Neural cell (in vitro differentiated cells): ENCODE measurements around the gene QRICH1. TPM values are rescaled to one million over a fixed set of nuclear protein-coding genes. Genes with fewer than 3 reads are reported as not detected.

Experiments
- H2AFZ ChIP-seq: fragments of 200-600, 300-800 bp; sonication (generic), shearing (Covaris generic); 2 replicates; pipeline ENCODE4 v1.6.0; 2014; ENCODE audit warnings: low read depth, mild to moderate bottlenecking, antibody characterized with exemption, low read length, moderate library complexity
- H3F3A ChIP-seq: fragments of 200-600 bp; shearing (Covaris generic); 2 replicates; pipeline ENCODE4 v1.6.1; 2016; ENCODE audit warnings: mild to moderate bottlenecking, moderate library complexity, mixed read lengths, antibody characterized with exemption, low read length; ENCODE audit not compliant: insufficient read depth, poor library complexity, severe bottlenecking
- H3K27ac ChIP-seq: fragments of 200-600, 300-800 bp; sonication (generic), shearing (Covaris generic); 2 replicates; pipeline ENCODE4 v1.5.1; 2014; ENCODE audit warnings: mild to moderate bottlenecking, low read length, moderate library complexity
- H3K27me3 ChIP-seq: fragments of 300-800, 200-600 bp; sonication (generic), shearing (Covaris generic); 2 replicates; pipeline ENCODE4 v1.6.0; 2014; ENCODE audit warnings: mild to moderate bottlenecking, low read depth, low read length, moderate library complexity; ENCODE audit not compliant: insufficient read depth
- H3K36me3 ChIP-seq: fragments of 300-800, 200-600 bp; sonication (generic), shearing (Covaris generic); 2 replicates; pipeline ENCODE4 v1.5.1; 2014; ENCODE audit warnings: mild to moderate bottlenecking, antibody characterized with exemption, low read length, moderate library complexity; ENCODE audit not compliant: insufficient read depth
- H3K4me2 ChIP-seq: fragments of 300-800, 200-600 bp; sonication (generic), shearing (Covaris generic); 2 replicates; pipeline ENCODE4 v1.6.0; 2014; ENCODE audit warnings: mild to moderate bottlenecking, low read length
- H3K4me3 ChIP-seq: fragments of 300-800, 200-600 bp; sonication (generic), shearing (Covaris generic); 2 replicates; pipeline ENCODE4 v1.5.1; 2014; ENCODE audit warnings: mild to moderate bottlenecking, low read length, moderate library complexity
- H3K79me2 ChIP-seq: fragments of 200-600 bp; shearing (Covaris generic); replicated peaks from 2 replicates; pipeline ENCODE4 v1.6.0; 2014; ENCODE audit warnings: mild to moderate bottlenecking, low read length, moderate library complexity; ENCODE audit not compliant: insufficient read depth
- H3K9ac ChIP-seq: fragments of 300-800, 200-600 bp; sonication (generic), shearing (Covaris generic); 2 replicates; pipeline ENCODE4 v1.6.1; 2016; ENCODE audit warnings: mild to moderate bottlenecking, low read length, mixed read lengths
- H3K9me2 ChIP-seq: fragments of 200-600 bp; shearing (Covaris generic); 2 replicates; pipeline ENCODE4 v1.6.1; 2016; ENCODE audit warnings: mild to moderate bottlenecking, low read length, mixed read lengths; ENCODE audit not compliant: insufficient read depth
- H3K9me3 ChIP-seq: fragments of 200-600, 300-800 bp; sonication (generic), shearing (Covaris generic); 2 replicates; pipeline ENCODE4 v1.6.1; 2016; ENCODE audit warnings: mild to moderate bottlenecking, mixed run types, low read length, moderate library complexity, mixed read lengths
- H4K20me1 ChIP-seq: fragments of 200-600 bp; shearing (Covaris generic); 2 replicates; pipeline ENCODE4 v1.6.1; 2016; ENCODE audit warnings: mild to moderate bottlenecking, mixed run types; ENCODE audit not compliant: insufficient read depth
- EP300 ChIP-seq: fragments of 450-650 bp; conservative IDR thresholded peaks from 2 replicates; pipeline ENCODE4 v1.6.1; 2014; ENCODE audit warnings: antibody characterized with exemption, mild to moderate bottlenecking, moderate library complexity; ENCODE audit not compliant: poor library complexity, severe bottlenecking
- EZH2 ChIP-seq: fragments of 200-600, 300-800 bp; shearing (Covaris generic), sonication (generic); IDR thresholded peaks from 2 replicates; pipeline ENCODE4 v1.6.1; 2014; ENCODE audit warnings: antibody characterized with exemption, low read length, borderline replicate concordance, mild to moderate bottlenecking; ENCODE audit not compliant: insufficient read depth, poor library complexity, severe bottlenecking
- MXI1 ChIP-seq: fragments of 450-650 bp; conservative IDR thresholded peaks from 2 replicates; pipeline ENCODE4 v1.6.1; 2014; ENCODE audit warnings: antibody characterized with exemption, mild to moderate bottlenecking; ENCODE audit not compliant: poor library complexity, severe bottlenecking
- POLR2AphosphoS5 ChIP-seq: IDR thresholded peaks from 2 replicates; pipeline ENCODE4 v1.6.1; 2012
- RAD21 ChIP-seq: fragments of 450-650 bp; conservative IDR thresholded peaks from 2 replicates; pipeline ENCODE4 v1.6.1; 2014; ENCODE audit warnings: antibody characterized with exemption, mild to moderate bottlenecking, moderate library complexity
- SMC3 ChIP-seq: fragments of 450-650 bp; conservative IDR thresholded peaks from 2 replicates; pipeline ENCODE4 v1.6.1; 2014; ENCODE audit warnings: antibody characterized with exemption, mild to moderate bottlenecking, moderate library complexity; ENCODE audit not compliant: poor library complexity
- TAF1 ChIP-seq: IDR thresholded peaks from 2 replicates; pipeline ENCODE4 v1.6.1; 2012; ENCODE audit warnings: low read depth
- polyA plus RNA-seq: library from polyadenylated mRNA; depleted of rRNA; stranded (reverse); fragments of >200 nt; gene quantifications from 2 replicates; pipeline ENCODE4 v1.2.3, GENCODE V29; 2014
- TF ChIP-seq, protein P1 (sequence below): fragments of 450-650 bp; IDR thresholded peaks from 2 replicates; pipeline ENCODE4 v1.5.1; 2014; ENCODE audit warnings: antibody characterized with exemption, mild to moderate bottlenecking, moderate library complexity; ENCODE audit not compliant: poor library complexity, severe bottlenecking
- TF ChIP-seq, protein P2 (sequence below): IDR thresholded peaks from 2 replicates; pipeline ENCODE4 v1.6.1; 2012; ENCODE audit warnings: borderline replicate concordance

The QRICH1 gene
- polyA plus RNA-seq, 1 donor from 2014 or later: 87.5 TPM

DNA sequence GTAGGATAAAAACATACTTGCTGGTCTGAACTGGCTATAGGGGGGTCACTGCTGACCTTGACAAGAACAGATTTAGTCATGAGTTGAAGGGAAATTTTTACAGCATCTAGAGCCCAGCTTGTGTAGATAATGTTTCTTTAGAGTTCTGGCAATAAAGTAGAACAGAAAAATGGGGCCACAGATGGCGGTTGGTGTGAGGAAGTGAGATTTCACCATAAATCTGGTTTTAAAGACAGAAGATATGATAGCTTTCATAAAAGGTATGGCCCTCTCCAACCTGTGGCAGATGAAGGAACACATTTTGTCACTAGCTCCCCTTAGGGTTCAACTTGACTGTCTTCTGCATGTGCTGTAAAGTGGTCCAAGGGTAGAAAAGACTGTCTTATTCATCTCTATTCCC lies 40.3 kb downstream of the QRICH1 start:
- Histone ChIP-seq H3K4me3 (no peak overlapping the region), H3K4me2 (no peak overlapping the region), H3K9ac (no peak overlapping the region), H3K27me3 (no peaks in the 10 kb centered on the region), H2AFZ (no peak overlapping the region), H4K20me1 (no peaks in the 10 kb centered on the region), H3K36me3 (peaks cover 9% of the 10 kb centered on the region), H3K27ac (no peak overlapping the region), H3K9me3 (no peaks in the 10 kb centered on the region), H3K79me2 (peaks cover 4% of the 10 kb centered on the region), H3F3A (no peaks in the 10 kb centered on the region), H3K9me2 (no peaks in the 10 kb centered on the region)
- TF ChIP-seq, protein P1, sequence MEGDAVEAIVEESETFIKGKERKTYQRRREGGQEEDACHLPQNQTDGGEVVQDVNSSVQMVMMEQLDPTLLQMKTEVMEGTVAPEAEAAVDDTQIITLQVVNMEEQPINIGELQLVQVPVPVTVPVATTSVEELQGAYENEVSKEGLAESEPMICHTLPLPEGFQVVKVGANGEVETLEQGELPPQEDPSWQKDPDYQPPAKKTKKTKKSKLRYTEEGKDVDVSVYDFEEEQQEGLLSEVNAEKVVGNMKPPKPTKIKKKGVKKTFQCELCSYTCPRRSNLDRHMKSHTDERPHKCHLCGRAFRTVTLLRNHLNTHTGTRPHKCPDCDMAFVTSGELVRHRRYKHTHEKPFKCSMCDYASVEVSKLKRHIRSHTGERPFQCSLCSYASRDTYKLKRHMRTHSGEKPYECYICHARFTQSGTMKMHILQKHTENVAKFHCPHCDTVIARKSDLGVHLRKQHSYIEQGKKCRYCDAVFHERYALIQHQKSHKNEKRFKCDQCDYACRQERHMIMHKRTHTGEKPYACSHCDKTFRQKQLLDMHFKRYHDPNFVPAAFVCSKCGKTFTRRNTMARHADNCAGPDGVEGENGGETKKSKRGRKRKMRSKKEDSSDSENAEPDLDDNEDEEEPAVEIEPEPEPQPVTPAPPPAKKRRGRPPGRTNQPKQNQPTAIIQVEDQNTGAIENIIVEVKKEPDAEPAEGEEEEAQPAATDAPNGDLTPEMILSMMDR: no peak
- TF ChIP-seq RAD21 (no peak), EP300 (no peak), SMC3 (no peak), POLR2AphosphoS5 (no peak), MXI1 (no peak), TAF1 (no peak), EZH2 (no peak)
- TF ChIP-seq, protein P2, sequence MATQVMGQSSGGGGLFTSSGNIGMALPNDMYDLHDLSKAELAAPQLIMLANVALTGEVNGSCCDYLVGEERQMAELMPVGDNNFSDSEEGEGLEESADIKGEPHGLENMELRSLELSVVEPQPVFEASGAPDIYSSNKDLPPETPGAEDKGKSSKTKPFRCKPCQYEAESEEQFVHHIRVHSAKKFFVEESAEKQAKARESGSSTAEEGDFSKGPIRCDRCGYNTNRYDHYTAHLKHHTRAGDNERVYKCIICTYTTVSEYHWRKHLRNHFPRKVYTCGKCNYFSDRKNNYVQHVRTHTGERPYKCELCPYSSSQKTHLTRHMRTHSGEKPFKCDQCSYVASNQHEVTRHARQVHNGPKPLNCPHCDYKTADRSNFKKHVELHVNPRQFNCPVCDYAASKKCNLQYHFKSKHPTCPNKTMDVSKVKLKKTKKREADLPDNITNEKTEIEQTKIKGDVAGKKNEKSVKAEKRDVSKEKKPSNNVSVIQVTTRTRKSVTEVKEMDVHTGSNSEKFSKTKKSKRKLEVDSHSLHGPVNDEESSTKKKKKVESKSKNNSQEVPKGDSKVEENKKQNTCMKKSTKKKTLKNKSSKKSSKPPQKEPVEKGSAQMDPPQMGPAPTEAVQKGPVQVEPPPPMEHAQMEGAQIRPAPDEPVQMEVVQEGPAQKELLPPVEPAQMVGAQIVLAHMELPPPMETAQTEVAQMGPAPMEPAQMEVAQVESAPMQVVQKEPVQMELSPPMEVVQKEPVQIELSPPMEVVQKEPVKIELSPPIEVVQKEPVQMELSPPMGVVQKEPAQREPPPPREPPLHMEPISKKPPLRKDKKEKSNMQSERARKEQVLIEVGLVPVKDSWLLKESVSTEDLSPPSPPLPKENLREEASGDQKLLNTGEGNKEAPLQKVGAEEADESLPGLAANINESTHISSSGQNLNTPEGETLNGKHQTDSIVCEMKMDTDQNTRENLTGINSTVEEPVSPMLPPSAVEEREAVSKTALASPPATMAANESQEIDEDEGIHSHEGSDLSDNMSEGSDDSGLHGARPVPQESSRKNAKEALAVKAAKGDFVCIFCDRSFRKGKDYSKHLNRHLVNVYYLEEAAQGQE: no peak

DNA sequence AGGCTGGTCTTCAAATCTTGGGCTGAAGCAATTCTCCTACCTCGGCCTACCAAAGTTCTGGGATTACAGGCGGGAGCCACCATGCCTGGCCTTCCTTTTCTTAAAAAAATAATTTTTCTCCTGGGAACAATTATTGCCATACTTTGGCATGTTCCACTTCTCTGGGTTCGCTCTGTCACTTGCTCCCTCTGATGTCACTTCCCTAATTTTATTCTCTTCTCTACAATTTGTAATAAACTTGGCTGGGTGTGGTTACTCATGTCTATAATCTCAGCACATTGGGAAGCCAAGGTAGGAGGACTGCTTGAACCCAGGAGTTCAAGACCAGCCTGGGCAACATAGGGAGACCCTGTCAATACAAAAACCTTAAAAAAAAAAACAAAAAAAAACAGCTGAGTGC lies 58.6 kb downstream of the QRICH1 start:
- Histone ChIP-seq H3K27ac (no peak overlapping the region), H3K9ac (no peak overlapping the region), H3F3A (no peaks in the 10 kb centered on the region), H3K4me3 (no peak overlapping the region), H3K27me3 (no peaks in the 10 kb centered on the region), H3K79me2 (no peaks in the 10 kb centered on the region), H3K9me3 (no peaks in the 10 kb centered on the region), H4K20me1 (no peaks in the 10 kb centered on the region), H2AFZ (no peak overlapping the region), H3K36me3 (peaks cover 4% of the 10 kb centered on the region), H3K9me2 (no peaks in the 10 kb centered on the region), H3K4me2 (no peak overlapping the region)
- TF ChIP-seq EP300 (no peak), SMC3 (no peak), MXI1 (no peak), POLR2AphosphoS5 (no peak), EZH2 (no peak), RAD21 (no peak), TAF1 (no peak)
- TF ChIP-seq, protein P1: no peak
- TF ChIP-seq, protein P2: no peak
